Measurements from ENCODE around the gene STX1A. TPM values are rescaled to one million over a fixed set of nuclear protein-coding genes. Genes with fewer than 3 reads are reported as not detected.
A peak's percentile ranks its signal among the peaks of the same experiment; 100 is the strongest.

The STX1A gene
- total and polyA plus RNA-seq, 2 of the 8 experiments (the other 6 are each of a cell fraction or from before 2014, with no cell fraction given): 13.5 to 17.5 TPM

- no peak overlapping the region for H4K91ac ChIP-seq (replicated peaks; ENCODE audit: insufficient read length, low read length)
- H3K27ac ChIP-seq (ENCODE audit: low read depth, low read length): no peak overlapping the region
- 0 out of 2 replicates have a peak, but pooled peaks cover 2% of the 10 kb centered on the region for H3K79me1 ChIP-seq (ENCODE audit: low read depth, low read length)
- H3K4me2 ChIP-seq (ENCODE audit: insufficient read depth in 1 of 2, low read depth in 2 of 2, low read length in 2 of 2): no peak overlapping the region
- H4K5ac ChIP-seq (ENCODE audit: insufficient read length, low read depth, low read length): no peak overlapping the region
- no peak overlapping the region for H3K56ac ChIP-seq (replicated peaks; ENCODE audit: insufficient read length, low read depth, low read length)
- POLR2A ChIA-PET (ENCODE audit: partially characterized antibody): interaction anchor here (1.1 to 9.6 kb wide), 2 partner anchors 85 to 111 kb away, joined by 3 to 82 read pairs; partner anchors contain the start of gene CLDN4
- no peak overlapping the region for H3K23ac ChIP-seq (ENCODE audit: insufficient read length)
- H4K20me1 ChIP-seq (replicated peaks in 1 of 2; ENCODE audit: control insufficient read depth in 1 of 2, insufficient read depth in 2 of 2, low read length in 2 of 2): no peaks in the 10 kb centered on the region
- H3K4ac ChIP-seq (replicated peaks; ENCODE audit: insufficient read length, low read depth, low read length): no peak overlapping the region
- peak overlapping the region; percentile 43; the same call in 1 of the 2 replicates for H2BK12ac ChIP-seq (ENCODE audit: low read depth, low read length)
- CTCF ChIA-PET (ENCODE audit: partially characterized antibody): interaction anchor here (1.8 to 2.4 kb wide), 4 partner anchors 11 to 111 kb away, joined by 4 to 9 read pairs (median 6); no protein-coding TSS in a partner anchor
- peaks cover 0 to 4% of the 10 kb centered on the region in 2 experiments; a peak in 1 of 4 replicates for H3K9me3 ChIP-seq (ENCODE audit: insufficient read depth in 2 of 2, low read depth in 1 of 2, low read length in 1 of 2)
- H2BK20ac ChIP-seq (ENCODE audit: low read length): peak overlapping the region; percentile 43; the same call in 1 of the 2 replicates
- H2BK15ac ChIP-seq (ENCODE audit: low read length): peak overlapping the region; percentile 92; the same call in 1 of the 2 replicates
- H3K36me3 ChIP-seq (ENCODE audit: control insufficient read depth in 2 of 4, insufficient read depth in 4 of 4, low read length in 3 of 4): no peaks in the 10 kb centered on the region
- H3K27me3 ChIP-seq (replicated peaks in 1 of 4; ENCODE audit: control insufficient read depth in 3 of 4, extremely low read depth in 1 of 4, insufficient read depth in 3 of 4, low read length in 3 of 4): no peaks in the 10 kb centered on the region; a peak in 1 of 7 replicates
- H2AFZ ChIP-seq (ENCODE audit: low read length): no peak overlapping the region
- no peak overlapping the region for H3K14ac ChIP-seq (ENCODE audit: insufficient read length)
- H3K4me3 ChIP-seq (ENCODE audit: extremely low read depth in 1 of 4, insufficient read depth in 2 of 4, low read depth in 3 of 4, low read length in 4 of 4): no peak overlapping the region
- H3K9ac ChIP-seq (replicated peaks in 1 of 4; ENCODE audit: extremely low read depth in 1 of 4, low read depth in 3 of 4, low read length in 3 of 4): no peak overlapping the region; a peak in 1 of 7 replicates
- H2BK120ac ChIP-seq (replicated peaks; ENCODE audit: low read depth, low read length): no peak overlapping the region
- H3K18ac ChIP-seq (ENCODE audit: extremely low read depth, low read length): 0 out of 2 replicates have a peak overlapping the region, but pooled peaks have one; percentile 28
- H4K8ac ChIP-seq (ENCODE audit: extremely low read depth, insufficient read depth, low read length): no peak overlapping the region
- H2BK5ac ChIP-seq (ENCODE audit: low read depth, low read length): no peak overlapping the region
- 90% methylated on average over 4 of the region's 4 CpGs; no CpG with 5 or more reads in 1 of the 2 experiments for WGBS, 2 experiments (ENCODE audit: extremely low coverage in 1 of 2, insufficient coverage in 1 of 2, insufficient read length in 1 of 2, insufficient replicate concordance in 2 of 2, low coverage in 1 of 2, low lambda C conversion rate in 2 of 2, missing lambda C conversion rate in 1 of 2)
- H3K23me2 ChIP-seq (ENCODE audit: low read depth, low read length): peaks cover 10% of the 10 kb centered on the region
- DNase-seq (ENCODE audit: low read depth in 1 of 2, low spot score in 2 of 2) (no peak), FAIRE-seq (no peak)
- H3K4me1 ChIP-seq (replicated peaks in 1 of 4; ENCODE audit: control insufficient read depth in 3 of 4, insufficient read depth in 4 of 4, low read length in 3 of 4): peaks cover 0 to 21% (median 16%) of the 10 kb centered on the region in 4 experiments; a peak in 6 of 7 replicates
- no peaks in the 10 kb centered on the region for H3K79me2 ChIP-seq (ENCODE audit: control insufficient read depth in 1 of 2, insufficient read depth in 2 of 2, low read length in 2 of 2)
- peak overlapping the region; percentile 16; the same call in 1 of the 2 replicates for H2AK5ac ChIP-seq (ENCODE audit: low read depth, low read length)
- TF ChIP-seq HDAC6 (IDR thresholded peaks at IDR 0.05; ENCODE audit: low read depth, low read length) (no peak), USF2 (IDR thresholded peaks at IDR 0.05; ENCODE audit: low read length) (no peak), KDM4A (IDR thresholded peaks at IDR 0.05; ENCODE audit: low read depth, low read length, severe bottlenecking) (no peak), EGR1 (IDR thresholded peaks at IDR 0.05; ENCODE audit: borderline replicate concordance, low read depth, low read length) (no peak), JUND (IDR thresholded peaks at IDR 0.05; ENCODE audit: low read length) (no peak), KDM5A (IDR thresholded peaks at IDR 0.05; ENCODE audit: low read length) (no peak), FOSL1 (IDR thresholded peaks at IDR 0.05; ENCODE audit: insufficient read depth, low read depth, low read length) (no peak), TAF7 (optimal IDR thresholded peaks at IDR 0.05; ENCODE audit: borderline replicate concordance, low read depth, low read length) (no peak), CBX8 (IDR thresholded peaks at IDR 0.05; ENCODE audit: borderline replicate concordance, low read depth, low read length) (no peak), TEAD4 (IDR thresholded peaks at IDR 0.05; ENCODE audit: low read depth, low read length) (no peak), NRF1 (IDR thresholded peaks at IDR 0.05; ENCODE audit: low read depth, low read length) (no peak)
- TF ChIP-seq, protein P1, sequence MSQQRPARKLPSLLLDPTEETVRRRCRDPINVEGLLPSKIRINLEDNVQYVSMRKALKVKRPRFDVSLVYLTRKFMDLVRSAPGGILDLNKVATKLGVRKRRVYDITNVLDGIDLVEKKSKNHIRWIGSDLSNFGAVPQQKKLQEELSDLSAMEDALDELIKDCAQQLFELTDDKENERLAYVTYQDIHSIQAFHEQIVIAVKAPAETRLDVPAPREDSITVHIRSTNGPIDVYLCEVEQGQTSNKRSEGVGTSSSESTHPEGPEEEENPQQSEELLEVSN (IDR thresholded peaks at IDR 0.05): no peak
Measured at GRCh38 chr7:73746378-73746777, 26.9 kb upstream of the STX1A start.

Measured in H1 (cell line).